HepG2 (cell line): ENCODE results near the gene S100P. TPM values are rescaled to one million over a fixed set of nuclear protein-coding genes. Genes with fewer than 3 reads are reported as not detected.

ENCODE experiments used
- AGO1 ChIP-seq: fragments of 200-400 bp; formaldehyde crosslinking; IDR thresholded peaks from 2 replicates; pipeline ENCODE4 v1.6.1; 2017; ENCODE audit warnings: mild to moderate bottlenecking, low read depth, low read length, moderate library complexity; ENCODE audit not compliant: poor library complexity, severe bottlenecking
- AHDC1 ChIP-seq: sonication (generic); formaldehyde crosslinking; IDR thresholded peaks from 2 replicates; pipeline ENCODE4 v1.5.1; 2020; ENCODE audit warnings: mild to moderate bottlenecking, missing genetic modification reagents, borderline replicate concordance
- BORCS8-MEF2B ChIP-seq: sonication (generic); formaldehyde crosslinking; IDR thresholded peaks from 2 replicates; pipeline ENCODE4 v1.8.0; 2022; ENCODE audit warnings: mild to moderate bottlenecking, missing genetic modification reagents
- CREB1 ChIP-seq, 2 experiments: fragments of 450-650 bp in 1 of 2; IDR thresholded peaks; 2 replicates each; pipeline ENCODE4 v1.6.1; 2016 to 2017; ENCODE audit warnings: control low read depth in 1 of 2, mild to moderate bottlenecking in 1 of 2, missing compliant biosample characterization in 1 of 2, missing genetic modification characterization in 1 of 2
- EZH2 ChIP-seq: conservative IDR thresholded peaks from 2 replicates; pipeline ENCODE4 v1.6.1; 2012; ENCODE audit warnings: mild to moderate bottlenecking, low read depth, low read length, moderate library complexity
- GLI4 ChIP-seq: sonication (generic); formaldehyde crosslinking; IDR thresholded peaks from 2 replicates; pipeline ENCODE4 v1.5.1; 2020; ENCODE audit warnings: missing genetic modification reagents, mild to moderate bottlenecking, moderate library complexity, borderline replicate concordance
- HIVEP1 ChIP-seq: sonication (generic); formaldehyde crosslinking; IDR thresholded peaks from 2 replicates; pipeline ENCODE4 v1.4.0; 2020; ENCODE audit warnings: mild to moderate bottlenecking, missing genetic modification reagents
- SSRP1 ChIP-seq: IDR thresholded peaks from 2 replicates; pipeline ENCODE4 v1.6.1; 2016; ENCODE audit warnings: control low read depth
- SYNCRIP ChIP-seq: fragments of 200-400 bp; formaldehyde crosslinking; IDR thresholded peaks from 2 replicates; pipeline ENCODE4 v1.6.1; 2018; ENCODE audit warnings: mild to moderate bottlenecking, low read depth, low read length; ENCODE audit not compliant: insufficient read depth
- ZBTB21 ChIP-seq: sonication (generic); formaldehyde crosslinking; IDR thresholded peaks from 2 replicates; pipeline ENCODE4 v1.4.0; 2020; ENCODE audit warnings: missing genetic modification reagents
- ZBTB7B ChIP-seq: sonication (generic); formaldehyde crosslinking; IDR thresholded peaks from 2 replicates; pipeline ENCODE4 v1.4.0; 2020; ENCODE audit warnings: missing genetic modification reagents
- ZKSCAN5 ChIP-seq: sonication (generic); formaldehyde crosslinking; IDR thresholded peaks from 2 replicates; pipeline ENCODE4 v1.5.1; 2020; ENCODE audit warnings: mild to moderate bottlenecking, missing genetic modification reagents
- ZNF160 ChIP-seq: sonication (generic); formaldehyde crosslinking; IDR thresholded peaks from 2 replicates; pipeline ENCODE4 v1.8.0; 2022; ENCODE audit warnings: mild to moderate bottlenecking, inconsistent platforms, missing genetic modification reagents
- ZNF776 ChIP-seq: sonication (generic); formaldehyde crosslinking; IDR thresholded peaks from 2 replicates; pipeline ENCODE4 v1.4.0; 2020; ENCODE audit warnings: mild to moderate bottlenecking, missing genetic modification reagents
- ZXDC ChIP-seq: sonication (generic); formaldehyde crosslinking; IDR thresholded peaks from 2 replicates; pipeline ENCODE4 v1.5.0; 2020; ENCODE audit warnings: mild to moderate bottlenecking, missing genetic modification reagents
- polyA plus RNA-seq, 8 experiments: library from polyadenylated mRNA; depleted of rRNA in 3 of 8; stranded (reverse) in 7 of 8; unstranded in 1 of 8; fragments of >200 nt; fragmentation: Illumina TruSeq in 4 of 8; extraction: Trizol in 4 of 8; gene quantifications; 2 replicates each; pipeline versions ENCODE4 v1.2.1 to v1.2.3, GENCODE V29; 2011 to 2016; ENCODE audit warnings: low read depth in 4 of 8, missing spikeins in 1 of 8, mixed read lengths in 1 of 8; ENCODE audit not compliant: insufficient read depth in 1 of 8
- total RNA-seq, 5 experiments: library from RNA; depleted of rRNA; stranded (reverse); fragments of >200 nt; fragmentation: Illumina TruSeq; extraction: Trizol; gene quantifications; 2 replicates each; pipeline ENCODE4 v1.2.3, GENCODE V29; 2016; ENCODE audit warnings: low read depth in 1 of 5
- TF ChIP-seq, protein P1 (sequence below): IDR thresholded peaks from 2 replicates; pipeline ENCODE4 v1.6.1; 2016; ENCODE audit warnings: missing genetic modification reagents, missing compliant biosample characterization

Gene S100P
- total and polyA plus RNA-seq, 2 of the 13 experiments (the other 11 are each of a cell fraction or from before 2014, with no cell fraction given), result 278 to 1,649 TPM

DNA sequence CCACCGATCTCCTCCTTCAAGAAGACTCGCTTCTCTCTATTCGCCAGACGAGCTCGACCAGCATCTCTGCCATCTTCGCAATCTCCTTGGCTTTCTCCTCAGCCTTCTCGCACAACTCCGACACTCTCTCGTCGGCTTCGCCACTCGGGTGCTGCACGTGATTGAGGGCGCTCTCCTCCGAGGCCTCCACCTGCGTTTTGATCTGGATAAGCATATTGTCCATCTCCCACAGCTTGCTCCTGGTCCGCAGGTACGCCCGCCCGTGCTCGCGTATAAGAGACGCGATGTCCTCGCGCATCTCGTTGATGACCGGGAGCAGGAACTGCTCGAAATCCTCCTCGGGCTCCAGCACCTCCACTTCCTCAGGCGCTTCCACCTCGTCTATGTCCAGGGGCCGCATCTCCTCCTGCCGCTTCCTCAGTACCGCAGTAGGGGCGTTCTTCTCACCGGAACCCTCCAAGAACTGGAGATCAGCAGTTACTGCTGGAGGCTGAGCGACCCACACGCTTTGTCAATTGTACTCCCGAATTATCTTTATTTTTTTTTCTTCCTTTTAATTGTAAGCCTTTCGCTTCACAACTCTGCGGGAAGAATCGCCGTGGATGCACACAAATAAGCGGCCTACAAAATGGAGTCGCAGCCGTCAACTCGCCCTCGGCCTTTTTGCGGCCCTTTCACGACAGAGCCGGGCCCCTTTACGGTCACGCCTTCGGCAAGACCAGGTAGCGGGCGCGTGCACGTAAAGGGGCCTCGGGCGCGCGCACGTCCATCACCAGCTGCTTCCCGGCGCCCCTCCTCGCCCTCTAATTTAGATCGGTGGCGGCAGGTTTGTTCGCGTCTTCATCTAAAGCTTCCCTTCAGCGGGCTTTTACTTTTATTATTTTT, 15.8 kb downstream of the S100P start, which contains the start of gene MRFAP1L1 (continued):
- TF ChIP-seq EZH2 (no peak), GLI4 (0 out of 2 replicates have a peak, but pooled peaks have one; percentile 31), AHDC1 (0 out of 2 replicates have a peak, but pooled peaks have one; percentile 15), SSRP1 (CRISPR knock-in tag) (no peak), HIVEP1 (CRISPR knock-in tag) (no peak; the same call in 1 of the 2 replicates), ZKSCAN5 (CRISPR knock-in tag) (0 out of 2 replicates have a peak, but pooled peaks have one; percentile 61), ZXDC (CRISPR knock-in tag) (no peak), BORCS8-MEF2B (CRISPR knock-in tag) (no peak), ZBTB21 (0 out of 2 replicates have a peak, but pooled peaks have one; percentile 12), ZBTB7B (CRISPR knock-in tag) (no peak), SYNCRIP (no peak), CREB1 (IDR thresholded peaks at IDR 0.05) (peak; percentile 40; the same call in 1 of the 2 replicates), CREB1 (CRISPR knock-in tag; IDR thresholded peaks at IDR 0.05) (peak; percentile 40; the same call in 1 of the 2 replicates), AGO1 (no peak), ZNF776 (CRISPR knock-in tag) (peak; percentile 78; the same call in 1 of the 2 replicates), ZNF160 (CRISPR knock-in tag) (no peak)
- TF ChIP-seq, protein P1, sequence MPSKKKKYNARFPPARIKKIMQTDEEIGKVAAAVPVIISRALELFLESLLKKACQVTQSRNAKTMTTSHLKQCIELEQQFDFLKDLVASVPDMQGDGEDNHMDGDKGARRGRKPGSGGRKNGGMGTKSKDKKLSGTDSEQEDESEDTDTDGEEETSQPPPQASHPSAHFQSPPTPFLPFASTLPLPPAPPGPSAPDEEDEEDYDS (CRISPR knock-in tag), result peak; percentile 80
